Measurements from ENCODE around the gene NDUFAF7. TPM values are rescaled to one million over a fixed set of nuclear protein-coding genes. Genes with fewer than 3 reads are reported as not detected.
A peak's percentile ranks its signal among the peaks of the same experiment; 100 is the strongest.
"Not testable (repeated sequence)": the region's sequence is repeated elsewhere in the genome, so short reads cannot be mapped to it uniquely, and the experiment has no call there.

NDUFAF7 gene
- total RNA-seq, 1 donor from 2014 or later: 23.1 TPM

GRCh38 chr2:37205689-37206341 is 25.6 kb upstream of the NDUFAF7 start:
- Histone ChIP-seq H3K4me2 (ENCODE audit: low read length) (no peak overlapping the region), H3K4me1 (ENCODE audit: insufficient read depth, low read length) (no peaks in the 10 kb centered on the region), H3K9me3 (ENCODE audit: insufficient read depth, low read depth, low read length) (no peaks in the 10 kb centered on the region), H3K79me2 (ENCODE audit: insufficient read depth, low read length) (peaks cover 67% of the 10 kb centered on the region), H4K20me1 (ENCODE audit: insufficient read depth, low read length) (peaks cover 15% of the 10 kb centered on the region), H3K4me3 (ENCODE audit: insufficient read depth, low read depth, low read length) (no peak overlapping the region), H3K27me3 (ENCODE audit: insufficient read depth, low read length) (no peaks in the 10 kb centered on the region), H3K27ac (ENCODE audit: low read depth, low read length) (no peak overlapping the region), H3K36me3 (ENCODE audit: insufficient read depth, low read length) (peaks cover 51% of the 10 kb centered on the region), H3K9ac (ENCODE audit: low read length) (no peak overlapping the region), H2AFZ (ENCODE audit: low read depth, low read length) (no peak overlapping the region)
- H3K27me3 Mint-ChIP-seq (ENCODE audit: low read depth, unreplicated experiment): no peaks in the 10 kb centered on the region
- no peak overlapping the region for H3K27ac Mint-ChIP-seq (ENCODE audit: unreplicated experiment)
- peaks cover 6% of the 10 kb centered on the region for H3K9me3 Mint-ChIP-seq (ENCODE audit: unreplicated experiment)
- DNase-seq (ENCODE audit: low read depth) (no peak), FAIRE-seq (no peak)
- H3K4me3 Mint-ChIP-seq (ENCODE audit: unreplicated experiment): no peak overlapping the region
- peaks cover 56% of the 10 kb centered on the region for H3K36me3 Mint-ChIP-seq (ENCODE audit: low read depth, unreplicated experiment)
- TF ChIP-seq EZH2 (IDR thresholded peaks at IDR 0.05; ENCODE audit: insufficient read depth, low read length) (no peak), CTCF (IDR thresholded peaks at IDR 0.05; ENCODE audit: insufficient read depth, low read depth, low read length) (no peak)
- H3K4me1 Mint-ChIP-seq (ENCODE audit: low read depth, unreplicated experiment): peaks cover 16% of the 10 kb centered on the region

GRCh38 chr2:37206760-37207159 is 24.7 kb upstream of the NDUFAF7 start:
- H3K27me3 Mint-ChIP-seq (ENCODE audit: low read depth, unreplicated experiment); H3K27ac ChIP-seq (ENCODE audit: low read depth, low read length); FAIRE-seq: not testable (repeated sequence)

DNA sequence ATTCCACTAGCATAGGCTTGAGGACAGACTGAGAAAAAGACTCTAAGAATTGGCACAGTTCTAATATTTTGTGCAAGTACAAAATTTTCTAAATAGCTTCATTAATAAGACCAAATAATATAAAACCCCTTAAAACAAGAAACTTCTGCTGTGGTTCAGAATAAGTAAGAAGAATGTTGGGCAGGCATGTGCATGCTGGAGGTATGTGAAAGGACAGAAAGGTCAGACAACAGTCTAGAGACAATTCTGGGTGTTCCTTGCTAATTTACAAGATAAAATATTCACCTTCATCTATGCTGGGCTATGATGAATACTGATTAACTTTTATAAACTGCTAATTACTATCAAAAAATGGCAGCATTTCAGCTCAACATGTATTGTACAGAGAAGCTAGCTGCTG is 20.2 kb upstream of the NDUFAF7 start:
- FAIRE-seq (no peak), DNase-seq (ENCODE audit: low read depth) (peak; percentile 33)
- peaks cover 15% of the 10 kb centered on the region for H3K4me1 Mint-ChIP-seq (ENCODE audit: low read depth, unreplicated experiment)
- Histone ChIP-seq H3K4me3 (ENCODE audit: insufficient read depth, low read depth, low read length) (no peak overlapping the region), H4K20me1 (ENCODE audit: insufficient read depth, low read length) (peaks cover 6% of the 10 kb centered on the region), H3K79me2 (ENCODE audit: insufficient read depth, low read length) (peaks cover 35% of the 10 kb centered on the region), H3K27ac (ENCODE audit: low read depth, low read length) (peak overlapping the region; percentile 34), H3K4me2 (ENCODE audit: low read length) (no peak overlapping the region), H3K4me1 (ENCODE audit: insufficient read depth, low read length) (no peaks in the 10 kb centered on the region), H3K36me3 (ENCODE audit: insufficient read depth, low read length) (peaks cover 55% of the 10 kb centered on the region), H3K27me3 (ENCODE audit: insufficient read depth, low read length) (no peaks in the 10 kb centered on the region), H3K9ac (ENCODE audit: low read length) (no peak overlapping the region), H3K9me3 (ENCODE audit: insufficient read depth, low read depth, low read length) (no peaks in the 10 kb centered on the region), H2AFZ (ENCODE audit: low read depth, low read length) (no peak overlapping the region)
- H3K27ac Mint-ChIP-seq (ENCODE audit: unreplicated experiment): peak overlapping the region; percentile 74
- H3K27me3 Mint-ChIP-seq (ENCODE audit: low read depth, unreplicated experiment): no peaks in the 10 kb centered on the region
- H3K4me3 Mint-ChIP-seq (ENCODE audit: unreplicated experiment): no peak overlapping the region
- no peak for TF ChIP-seq CTCF (IDR thresholded peaks at IDR 0.05; ENCODE audit: insufficient read depth, low read depth, low read length)
- no peak for TF ChIP-seq EZH2 (IDR thresholded peaks at IDR 0.05; ENCODE audit: insufficient read depth, low read length)
- peaks cover 26% of the 10 kb centered on the region for H3K36me3 Mint-ChIP-seq (ENCODE audit: low read depth, unreplicated experiment)
- H3K9me3 Mint-ChIP-seq (ENCODE audit: unreplicated experiment): peaks cover 3% of the 10 kb centered on the region

More at GRCh38 chr2:37206760-37207159, 24.7 kb upstream of the NDUFAF7 start:
- not testable (repeated sequence) for H3K4me3 Mint-ChIP-seq (ENCODE audit: unreplicated experiment); H3K4me3 ChIP-seq (ENCODE audit: insufficient read depth, low read depth, low read length); H3K9ac ChIP-seq (ENCODE audit: low read length); H3K4me1 ChIP-seq (ENCODE audit: insufficient read depth, low read length); H3K9me3 ChIP-seq (ENCODE audit: insufficient read depth, low read depth, low read length); DNase-seq (ENCODE audit: low read depth); H3K27me3 ChIP-seq (ENCODE audit: insufficient read depth, low read length); H3K27ac Mint-ChIP-seq (ENCODE audit: unreplicated experiment); H3K4me2 ChIP-seq (ENCODE audit: low read length); H2AFZ ChIP-seq (ENCODE audit: low read depth, low read length); H3K9me3 Mint-ChIP-seq (ENCODE audit: unreplicated experiment)
- Mint-ChIP-seq H3K36me3 (ENCODE audit: low read depth, unreplicated experiment) (peaks cover 55% of the 10 kb centered on the region), H3K4me1 (ENCODE audit: low read depth, unreplicated experiment) (peaks cover 16% of the 10 kb centered on the region)
- peaks cover 15% of the 10 kb centered on the region for H4K20me1 ChIP-seq (ENCODE audit: insufficient read depth, low read length)
- peaks cover 67% of the 10 kb centered on the region for H3K79me2 ChIP-seq (ENCODE audit: insufficient read depth, low read length)
- H3K36me3 ChIP-seq (ENCODE audit: insufficient read depth, low read length): peaks cover 56% of the 10 kb centered on the region

Measured in astrocyte (in vitro differentiated cells and primary cell).